GM18505 (cell line): ENCODE measurements around the gene OGFR.
"Not testable (repeated sequence)": the region's sequence is repeated elsewhere in the genome, so short reads cannot be mapped to it uniquely, and the experiment has no call there.

Experiments used
- ATAC-seq: cut with Tn5 transposase; IDR thresholded peaks from one replicate; pipeline ENCODE4 v1.9.1; 2021; ENCODE audit not compliant: unreplicated experiment
- POLR2A ChIP-seq: IDR thresholded peaks from 4 replicates; pipeline ENCODE4 v1.6.1; 2011; ENCODE audit warnings: borderline replicate concordance; ENCODE audit not compliant: insufficient read depth, insufficient read length; ENCODE audit errors: extremely low read depth

OGFR gene

DNA sequence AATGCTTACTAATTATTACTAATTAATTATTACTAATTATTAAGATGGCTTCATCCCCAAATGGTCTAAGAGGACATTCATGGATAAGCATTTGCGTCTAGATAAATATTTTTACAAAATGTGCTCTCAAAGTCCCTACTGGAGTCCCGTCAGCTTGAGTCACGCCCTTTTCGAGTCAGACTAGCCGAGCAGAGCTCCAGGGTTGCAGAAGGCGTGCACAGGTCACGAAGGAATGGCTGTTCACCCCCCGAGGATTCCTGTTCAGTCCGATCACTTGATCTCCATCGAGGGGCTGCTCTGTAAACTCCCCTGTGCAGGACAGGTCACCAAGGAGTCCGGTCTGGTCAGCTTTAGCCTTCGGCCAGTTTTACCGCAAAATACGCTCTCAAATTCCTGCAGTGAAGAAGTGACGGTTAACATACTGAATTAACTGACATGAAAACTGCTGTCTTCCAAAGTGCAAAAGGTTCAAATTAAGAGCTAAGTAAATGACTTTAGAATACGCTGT, 37.1 kb downstream of the OGFR start:
- no peak for ATAC-seq
- no peak for TF ChIP-seq POLR2A

DNA sequence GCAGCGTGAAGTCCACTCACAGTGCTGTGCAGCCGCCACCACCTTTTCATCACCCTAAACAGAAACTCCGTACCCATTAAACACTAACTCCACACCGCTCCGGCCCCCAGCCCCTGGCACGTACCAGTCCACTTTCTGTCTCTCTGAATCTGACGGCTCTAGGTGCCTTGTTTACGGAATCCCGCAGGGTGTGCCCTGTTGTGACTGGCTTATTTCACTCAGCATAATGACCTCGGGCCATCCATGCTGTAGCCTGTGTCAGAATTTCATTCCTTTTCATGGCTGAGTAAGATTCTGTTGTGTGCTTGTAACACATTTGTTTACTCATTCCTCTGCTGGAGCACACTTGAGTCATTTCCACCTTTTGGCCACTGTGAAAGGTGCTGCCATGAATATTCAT, 39.0 kb downstream of the OGFR start:
- TF ChIP-seq POLR2A = no peak
- no peak for ATAC-seq

- TF ChIP-seq POLR2A = no peak
- no peak for ATAC-seq
Measured at GRCh38 chr20:62844182-62844581, 39.5 kb downstream of the OGFR start.

- ATAC-seq = no peak
- no peak for TF ChIP-seq POLR2A
Measured at GRCh38 chr20:62845416-62846160, 41.0 kb downstream of the OGFR start.

- ATAC-seq = no peak
- no peak for TF ChIP-seq POLR2A
Measured at GRCh38 chr20:62846166-62846890, 41.7 kb downstream of the OGFR start.

DNA sequence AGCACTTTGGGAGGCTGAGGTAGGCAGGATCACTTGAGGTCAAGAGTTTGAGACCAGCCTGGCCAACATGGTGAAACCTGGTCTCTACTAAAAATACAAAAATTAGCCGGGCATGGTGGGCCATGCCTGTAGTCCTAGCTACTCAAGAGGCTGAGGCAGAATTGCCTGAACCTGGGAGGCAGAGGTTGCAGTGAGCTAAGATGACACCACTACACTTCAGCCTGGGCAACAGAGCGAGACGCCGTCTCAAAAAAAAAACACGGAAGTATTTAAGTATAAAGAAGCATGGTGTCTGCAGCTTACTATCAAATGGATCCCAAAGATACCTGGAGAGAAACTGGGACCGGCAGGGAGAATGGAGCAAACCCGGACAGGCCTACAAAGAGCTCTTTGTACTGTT, 44.3 kb downstream of the OGFR start:
- not testable (repeated sequence) for ATAC-seq

- TF ChIP-seq POLR2A = no peak
- no peak for ATAC-seq
Measured at GRCh38 chr20:62849431-62849830, 44.8 kb downstream of the OGFR start.

- no peak for TF ChIP-seq POLR2A
- ATAC-seq = no peak
Measured at GRCh38 chr20:62850333-62850974, 45.8 kb downstream of the OGFR start.

DNA sequence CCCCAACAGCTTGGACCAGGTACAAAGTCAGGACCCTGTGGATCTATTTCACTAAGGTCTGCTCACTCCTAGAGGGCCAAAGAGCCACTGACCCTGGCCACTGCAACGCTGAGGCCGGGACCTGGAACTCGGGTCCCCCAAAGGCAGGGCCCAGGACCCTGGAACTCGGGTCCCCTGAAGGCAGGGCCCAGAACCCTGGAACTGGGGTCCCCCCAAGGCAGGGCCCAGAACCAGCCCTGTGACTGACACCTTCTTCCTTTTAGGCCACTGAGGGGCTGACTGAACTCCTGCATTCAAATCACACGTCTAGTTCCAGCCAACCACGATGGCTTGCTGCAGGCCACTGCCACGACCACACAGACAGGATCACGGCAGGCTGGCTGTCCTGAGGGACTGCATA, 47.6 kb downstream of the OGFR start:
- no peak for TF ChIP-seq POLR2A
- ATAC-seq = no peak

- no peak for ATAC-seq
- TF ChIP-seq POLR2A = no peak
Measured at GRCh38 chr20:62852841-62853240, 48.2 kb downstream of the OGFR start.

- ATAC-seq = not testable (repeated sequence)
Measured at GRCh38 chr20:62853304-62853703, 48.7 kb downstream of the OGFR start.

DNA sequence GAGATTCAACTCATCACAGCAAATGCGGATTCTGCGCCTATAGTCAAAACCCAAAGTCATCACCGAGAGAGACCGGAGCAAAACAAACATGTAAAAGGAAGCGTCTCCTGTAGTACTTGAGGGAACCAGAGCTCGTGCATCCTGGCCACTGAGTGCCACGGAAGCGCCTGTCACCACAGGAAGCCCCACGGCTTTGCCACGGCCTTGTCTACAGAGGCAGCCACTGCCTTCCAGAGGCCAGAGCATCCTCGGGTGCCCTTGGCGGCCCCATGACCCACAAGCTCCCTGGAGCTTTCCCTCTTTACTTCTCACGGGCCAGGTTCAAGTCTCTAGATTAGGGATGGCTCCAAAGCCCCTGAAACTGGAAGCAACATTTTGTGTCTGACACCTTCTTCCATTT, 49.5 kb downstream of the OGFR start:
- TF ChIP-seq POLR2A = no peak
- no peak for ATAC-seq

- TF ChIP-seq POLR2A = no peak
- ATAC-seq = no peak
Measured at GRCh38 chr20:62855120-62855519, 50.5 kb downstream of the OGFR start.
